A673 (cell line): ENCODE measurements around the gene ATP10A.

Experiments used
- EZH2 ChIP-seq: fragments of 200-600 bp; sonication (generic); IDR thresholded peaks from 2 replicates; pipeline ENCODE4 v1.6.1; 2017; ENCODE audit warnings: borderline replicate concordance, low read depth, mild to moderate bottlenecking, mixed read lengths, antibody characterized with exemption, low read length; ENCODE audit not compliant: poor library complexity, severe bottlenecking
- TF ChIP-seq, protein P1 (sequence below): fragments of 300-800, 200-600 bp; sonication (generic); conservative IDR thresholded peaks from 2 replicates; pipeline ENCODE4 v1.5.1; 2017; ENCODE audit warnings: low read depth, mild to moderate bottlenecking, antibody characterized with exemption, low read length, moderate library complexity, mixed read lengths

DNA sequence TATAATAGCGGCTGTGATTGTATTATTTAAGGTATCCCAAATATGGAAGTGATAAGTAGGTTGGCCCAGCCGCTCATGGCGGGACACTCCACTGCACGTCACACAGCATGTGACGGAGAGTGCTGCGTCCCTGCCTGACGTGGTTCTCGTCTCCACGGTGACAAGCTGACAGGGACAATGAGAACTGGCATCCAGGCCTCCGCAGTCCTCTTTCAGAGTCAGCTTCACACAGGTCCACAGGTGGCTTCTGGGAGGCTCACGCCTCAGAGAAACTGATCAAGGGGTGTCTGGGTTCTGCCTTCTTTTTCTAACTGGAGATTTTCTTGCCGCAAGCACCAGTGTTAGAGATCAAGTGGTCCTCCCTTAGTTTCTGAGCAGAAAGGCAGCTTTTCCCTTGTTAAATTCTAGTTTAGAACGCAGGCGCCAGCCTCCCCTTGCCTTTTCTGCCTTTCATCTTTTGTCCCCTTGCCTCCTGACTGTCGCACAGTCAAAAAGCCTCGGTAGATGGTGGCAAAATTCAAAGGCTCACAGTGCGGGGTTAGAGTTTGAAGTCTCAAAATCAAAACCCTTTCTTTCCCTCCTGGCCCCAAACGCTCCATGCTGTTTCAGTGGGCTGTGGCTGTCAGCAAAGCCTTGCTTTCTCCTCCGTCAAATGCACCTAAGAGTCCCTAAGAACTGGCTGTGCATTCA is 120.9 kb downstream of the ATP10A start:
- TF ChIP-seq, protein P1, sequence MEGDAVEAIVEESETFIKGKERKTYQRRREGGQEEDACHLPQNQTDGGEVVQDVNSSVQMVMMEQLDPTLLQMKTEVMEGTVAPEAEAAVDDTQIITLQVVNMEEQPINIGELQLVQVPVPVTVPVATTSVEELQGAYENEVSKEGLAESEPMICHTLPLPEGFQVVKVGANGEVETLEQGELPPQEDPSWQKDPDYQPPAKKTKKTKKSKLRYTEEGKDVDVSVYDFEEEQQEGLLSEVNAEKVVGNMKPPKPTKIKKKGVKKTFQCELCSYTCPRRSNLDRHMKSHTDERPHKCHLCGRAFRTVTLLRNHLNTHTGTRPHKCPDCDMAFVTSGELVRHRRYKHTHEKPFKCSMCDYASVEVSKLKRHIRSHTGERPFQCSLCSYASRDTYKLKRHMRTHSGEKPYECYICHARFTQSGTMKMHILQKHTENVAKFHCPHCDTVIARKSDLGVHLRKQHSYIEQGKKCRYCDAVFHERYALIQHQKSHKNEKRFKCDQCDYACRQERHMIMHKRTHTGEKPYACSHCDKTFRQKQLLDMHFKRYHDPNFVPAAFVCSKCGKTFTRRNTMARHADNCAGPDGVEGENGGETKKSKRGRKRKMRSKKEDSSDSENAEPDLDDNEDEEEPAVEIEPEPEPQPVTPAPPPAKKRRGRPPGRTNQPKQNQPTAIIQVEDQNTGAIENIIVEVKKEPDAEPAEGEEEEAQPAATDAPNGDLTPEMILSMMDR = no peak
- no peak for TF ChIP-seq EZH2
